Measurements from ENCODE around the gene TTLL5.
"Not testable (repeated sequence)": the region's sequence is repeated elsewhere in the genome, so short reads cannot be mapped to it uniquely, and the experiment has no call there.

Gene TTLL5

GRCh38 chr14:75650253-75651058 is 10.6 kb upstream of the TTLL5 start:
- no peak for DNase-seq

DNA sequence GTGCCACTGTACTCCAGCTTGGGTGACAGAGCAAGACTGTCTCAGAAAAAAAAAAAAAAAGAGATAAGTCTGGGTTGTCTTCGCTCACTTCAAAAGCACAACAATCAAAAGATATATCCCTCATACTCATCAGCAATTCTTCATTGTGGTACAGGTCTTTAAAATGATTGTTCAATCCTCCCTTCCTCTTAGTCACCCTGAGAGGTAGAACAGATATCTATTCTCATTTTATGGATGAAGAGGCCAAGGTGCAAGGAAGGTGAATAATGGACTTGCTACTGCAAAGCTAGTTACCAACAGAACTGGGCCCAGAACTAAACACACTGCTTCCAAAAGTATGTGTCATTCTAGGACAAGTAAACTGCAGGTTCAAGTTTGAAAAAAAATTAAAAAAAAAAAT is 7.5 kb upstream of the TTLL5 start:
- no peak for DNase-seq

DNA sequence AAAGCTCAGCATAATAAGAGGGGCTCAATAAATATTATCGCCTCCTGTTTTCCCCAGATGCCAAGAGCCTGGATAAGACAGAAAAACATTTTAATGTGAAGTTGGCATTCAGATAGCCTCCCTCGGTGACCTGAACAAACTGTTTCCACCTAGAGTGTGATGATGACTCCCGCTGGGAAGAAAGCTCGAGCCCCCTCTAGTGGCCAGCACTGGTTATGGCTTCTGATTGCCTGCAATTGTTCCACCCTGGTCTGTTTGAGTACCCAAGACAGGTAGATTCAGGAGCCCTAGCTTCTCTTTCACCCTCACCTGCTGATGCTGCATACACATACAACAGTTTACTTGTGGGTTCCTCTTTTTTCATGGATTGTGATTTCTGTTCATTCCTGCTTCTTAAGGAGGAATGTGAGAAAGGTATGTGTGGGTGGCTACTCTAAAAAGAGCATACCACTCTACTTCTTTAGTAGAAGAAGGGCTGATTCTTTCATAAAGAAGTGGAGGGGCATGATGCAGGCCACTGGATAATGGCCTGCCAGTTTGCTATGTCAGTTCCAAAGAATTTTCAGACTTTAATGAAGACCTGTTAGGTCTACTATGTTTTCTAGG is 6.8 kb upstream of the TTLL5 start:
- peak; percentile 35 for DNase-seq

- DNase-seq = no peak
These were observed 5.8 kb upstream of the TTLL5 start for GRCh38 chr14:75655235-75655634.

- DNase-seq = no peak
These were observed 3.7 kb upstream of the TTLL5 start for GRCh38 chr14:75657331-75657730.

DNA sequence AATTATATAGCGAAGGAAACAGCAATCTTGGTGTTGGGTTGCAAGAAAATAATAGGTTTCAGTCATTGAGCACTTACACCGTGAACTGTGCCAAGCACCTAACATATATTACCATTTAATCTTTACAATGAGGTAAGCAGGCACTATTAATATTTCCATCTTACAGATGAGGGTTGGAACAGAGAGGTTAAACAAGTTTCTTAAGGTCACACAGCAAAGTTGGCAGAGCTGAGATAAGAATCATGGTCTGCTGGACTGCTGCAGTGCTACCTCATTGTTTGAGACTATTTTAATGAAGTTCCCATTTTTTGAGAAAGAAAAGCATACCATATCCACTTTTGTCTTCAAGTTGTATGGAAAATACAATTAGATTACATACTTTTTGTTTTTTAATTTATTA is 2.1 kb upstream of the TTLL5 start:
- DNase-seq = no peak

GRCh38 chr14:75660238-75660629 is 812 bp upstream of the TTLL5 start:
- no peak for DNase-seq

- no peak for DNase-seq
These were observed 411 bp downstream of the TTLL5 start for GRCh38 chr14:75661499-75661814.

- DNase-seq = no peak
These were observed 1.9 kb downstream of the TTLL5 start for GRCh38 chr14:75662966-75663365.

DNA sequence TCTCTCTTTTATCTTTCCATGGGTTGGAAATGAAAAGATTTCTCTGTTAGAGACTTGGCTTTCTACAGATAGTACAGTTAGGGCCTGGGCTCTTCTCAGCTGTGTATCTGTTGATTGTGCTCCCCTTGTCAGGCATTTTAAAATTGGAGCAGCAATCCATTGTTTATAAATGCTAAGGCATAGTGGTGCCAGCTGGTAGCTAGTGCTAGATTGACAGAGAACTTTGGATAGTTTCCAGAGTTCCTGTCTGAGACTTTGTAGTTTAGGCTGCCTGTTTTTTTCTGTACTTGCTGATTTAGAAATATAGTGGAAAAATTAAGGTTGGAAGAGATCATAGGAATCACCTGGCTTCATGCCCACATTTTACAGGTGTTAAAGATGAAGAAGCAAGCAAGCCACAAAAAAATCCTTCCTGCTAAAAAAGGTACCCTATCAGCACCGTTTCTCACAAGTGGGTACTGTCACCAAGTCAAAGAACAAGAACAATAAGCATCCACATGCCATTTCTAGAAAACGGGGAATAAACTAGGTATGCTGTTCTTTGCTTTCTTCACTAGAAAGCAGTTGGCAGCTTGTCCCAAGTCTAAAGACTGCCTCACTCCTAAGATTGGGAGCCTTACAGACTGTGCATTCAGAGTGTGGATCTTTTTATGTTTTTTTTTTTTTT is 6.2 kb downstream of the TTLL5 start:
- DNase-seq = no peak

DNA sequence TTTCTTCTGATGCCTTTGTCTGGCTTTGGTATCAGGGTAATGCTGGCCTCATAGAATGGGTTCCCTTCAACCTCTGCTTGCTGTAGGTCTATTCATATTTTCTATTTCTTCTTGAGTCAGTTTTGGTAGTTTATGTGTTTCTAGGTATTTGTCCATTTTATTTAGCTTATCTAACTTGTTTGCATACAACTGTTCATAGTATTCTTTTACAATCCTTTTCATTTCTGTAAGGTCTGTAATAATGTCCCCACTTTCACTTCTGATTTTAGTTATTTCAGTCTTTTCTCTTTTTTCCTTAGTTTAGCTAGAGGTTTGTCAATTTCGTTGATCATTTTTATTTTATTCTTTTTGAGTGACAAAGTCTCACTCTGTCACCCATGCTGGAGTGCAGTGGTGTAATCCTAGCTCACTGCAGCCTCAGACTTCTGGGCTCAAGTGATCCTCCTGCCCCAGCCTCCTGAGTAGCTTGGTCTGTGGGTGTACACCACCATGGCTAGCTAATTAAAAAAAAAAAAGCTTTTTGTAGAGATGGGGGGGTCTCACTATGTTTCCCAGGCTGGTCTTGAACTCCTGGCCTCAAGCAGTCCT is 11.7 kb downstream of the TTLL5 start:
- no peak for DNase-seq

GRCh38 chr14:75673345-75674035 is 12.4 kb downstream of the TTLL5 start:
- DNase-seq = no peak

DNA sequence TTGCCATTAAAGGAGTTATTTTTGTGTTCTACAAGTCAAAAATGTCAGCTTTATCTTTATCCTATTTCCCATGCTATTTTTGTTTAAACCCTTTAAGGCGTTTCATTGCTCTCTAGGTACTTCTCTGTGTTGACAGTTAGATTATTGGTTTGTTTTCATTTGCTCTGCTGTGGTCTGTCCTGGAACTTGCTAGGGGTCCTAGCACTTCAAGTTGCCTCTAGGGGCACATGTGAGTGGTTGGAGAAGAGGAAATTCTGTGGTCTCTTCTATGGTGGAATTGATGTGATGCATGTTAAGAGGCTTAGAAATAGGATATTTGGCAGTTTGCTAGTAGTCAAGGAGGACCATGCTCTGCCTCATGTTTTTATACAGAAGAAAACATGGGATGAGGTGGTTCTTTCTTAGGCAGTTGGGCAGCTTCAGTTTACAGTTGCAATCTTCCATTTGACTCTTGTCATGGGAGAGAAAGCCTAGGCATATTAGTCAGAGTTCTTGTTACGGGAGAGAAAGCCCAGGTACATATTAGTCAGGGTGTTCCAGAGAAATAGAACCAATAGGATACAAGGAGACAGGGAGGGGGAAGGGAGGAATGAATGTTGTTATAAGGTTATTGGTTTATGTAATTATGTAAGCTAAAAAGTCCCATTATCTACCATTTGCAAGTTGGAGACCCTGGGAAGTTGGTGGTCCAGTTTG is 14.4 kb downstream of the TTLL5 start:
- DNase-seq = no peak

DNA sequence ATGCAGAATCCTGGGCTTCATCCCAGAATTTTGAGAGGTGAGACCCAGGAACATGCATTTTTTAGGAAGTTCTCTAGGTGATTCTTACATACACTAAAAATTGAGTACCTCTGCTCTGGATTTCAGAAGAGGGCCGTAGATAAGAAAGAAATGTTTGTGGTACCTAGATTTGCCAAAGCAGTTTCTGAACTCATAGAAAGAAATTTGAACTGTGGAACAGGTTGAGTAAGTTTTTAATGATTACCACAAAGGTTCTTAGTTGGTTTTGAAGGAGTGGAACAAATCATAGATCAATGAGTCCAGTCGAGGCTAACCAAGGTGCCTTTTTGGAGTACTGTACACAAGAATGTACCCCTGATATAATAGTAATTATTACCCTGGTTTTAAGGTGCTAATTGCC is 24.9 kb downstream of the TTLL5 start:
- no peak for DNase-seq

GRCh38 chr14:75689012-75689411 is 28.0 kb downstream of the TTLL5 start:
- DNase-seq = no peak

- no peak for DNase-seq
These were observed 29.0 kb downstream of the TTLL5 start for GRCh38 chr14:75690010-75690409.

GRCh38 chr14:75695025-75695424 is 34.0 kb downstream of the TTLL5 start:
- not testable (repeated sequence) for DNase-seq

DNA sequence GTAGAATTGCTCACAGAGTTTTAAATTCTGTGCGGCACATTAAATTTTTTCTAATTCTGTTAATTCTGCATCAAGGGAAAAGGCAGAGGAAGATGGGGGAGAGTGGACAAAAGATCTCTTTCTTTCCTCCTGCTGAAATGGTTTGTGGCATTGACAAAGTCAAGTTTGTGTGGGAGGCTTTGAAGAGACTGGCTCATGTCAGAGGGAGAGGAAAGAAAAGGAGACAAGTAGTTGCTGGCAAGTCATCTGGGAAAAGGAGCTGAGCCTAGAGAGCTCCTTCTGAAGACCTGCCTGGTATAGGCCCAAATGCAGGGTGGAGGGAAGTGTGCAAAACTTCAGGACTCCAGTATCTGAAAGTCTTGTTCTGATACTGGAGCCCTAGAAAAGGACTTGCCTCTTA is 36.3 kb downstream of the TTLL5 start:
- DNase-seq = no peak

DNA sequence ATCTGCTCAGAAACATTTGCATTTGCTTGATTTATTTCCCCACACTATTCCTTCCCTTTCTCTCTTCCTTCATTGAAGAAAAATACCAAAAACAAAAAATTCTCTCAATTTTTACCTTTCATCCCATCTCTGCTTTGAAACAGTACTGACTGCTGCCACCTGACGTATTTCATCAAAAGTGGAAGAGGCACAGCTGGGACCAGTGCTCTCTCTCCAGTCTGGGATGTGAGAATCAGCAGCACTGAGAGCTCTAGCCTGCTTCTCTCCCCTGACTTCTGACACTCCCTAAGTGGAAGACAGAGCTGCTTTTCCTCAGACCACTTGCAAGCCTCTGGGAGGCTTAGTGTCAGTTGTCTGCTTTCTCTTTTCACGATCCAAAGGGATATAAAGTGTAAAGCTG is 36.9 kb downstream of the TTLL5 start:
- no peak for DNase-seq

DNA sequence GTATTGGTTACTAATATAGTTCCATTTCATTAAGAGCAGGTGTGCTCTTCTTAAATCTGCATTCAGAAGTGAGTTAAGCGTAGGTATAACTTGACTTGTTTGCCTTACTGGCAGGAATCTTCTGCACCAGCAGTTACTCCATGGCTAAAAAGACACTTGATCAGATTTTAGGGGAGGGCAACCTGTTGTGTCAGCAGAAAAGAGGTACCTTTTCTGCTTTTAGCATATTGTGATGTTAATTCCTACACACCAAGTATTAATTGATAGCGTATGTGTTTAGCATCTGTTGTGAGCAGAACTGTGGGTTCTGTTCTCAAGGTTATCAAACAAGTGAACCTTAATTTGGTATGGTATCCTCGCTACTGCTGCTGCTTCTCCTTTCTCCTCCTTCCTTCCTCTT is 38.3 kb downstream of the TTLL5 start:
- no peak for DNase-seq

DNA sequence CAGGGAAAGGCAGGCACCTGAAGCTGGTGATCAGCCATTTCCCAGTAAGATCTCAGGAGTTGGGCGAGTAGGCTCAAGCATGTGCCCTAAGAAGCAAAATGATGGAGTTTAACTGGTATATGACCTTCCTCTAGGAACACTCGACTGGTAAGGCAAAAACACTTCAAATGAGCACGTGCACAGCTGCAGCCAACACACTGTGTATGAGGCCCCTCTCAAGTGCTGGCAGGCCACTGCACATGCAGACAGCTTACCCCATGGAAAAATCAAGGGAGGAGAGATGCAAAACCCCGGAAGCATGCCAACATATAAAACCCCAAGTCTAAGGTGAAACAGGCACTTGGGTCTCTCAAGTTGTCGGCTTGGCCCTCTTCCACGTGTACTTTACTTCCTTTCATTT is 39.2 kb downstream of the TTLL5 start:
- no peak for DNase-seq

DNA sequence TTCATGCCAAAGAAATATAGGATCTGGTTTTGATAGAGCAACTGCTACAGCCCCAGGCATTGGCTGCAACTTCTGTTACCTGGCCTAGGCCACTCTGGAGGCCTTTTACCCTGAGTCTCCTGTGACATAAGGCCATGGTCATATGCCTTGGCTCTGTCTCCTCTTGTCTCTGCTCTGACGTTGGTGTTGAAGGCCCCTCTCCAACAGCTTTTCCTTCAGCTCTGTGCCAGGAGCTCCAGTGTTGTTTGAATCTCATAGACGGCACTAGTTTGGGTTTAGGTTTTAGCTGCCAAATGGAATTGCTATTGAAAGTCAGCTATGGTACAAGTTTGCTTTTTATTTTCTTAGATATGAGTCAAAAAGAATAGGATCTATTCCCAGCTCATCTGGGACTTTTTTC is 41.1 kb downstream of the TTLL5 start:
- DNase-seq = no peak
